Fibroblast of villous mesenchyme (primary cell): ENCODE results near the gene NUPR1. TPM values are rescaled to one million over a fixed set of nuclear protein-coding genes. Genes with fewer than 3 reads are reported as not detected.

ENCODE experiments used
- DNase-seq: peaks from one replicate; pipeline ENCODE4 v3.0.0-alpha.2; 2010; ENCODE audit warnings: low read depth
- H3K4me3 ChIP-seq: 2 replicates; pipeline ENCODE4 v1.5.1; 2011; ENCODE audit warnings: low read depth, mild to moderate bottlenecking, low read length
- total RNA-seq: library from RNA; depleted of rRNA; stranded (reverse); fragments of >200 nt; gene quantifications from 2 replicates; pipeline ENCODE4 v1.2.3, GENCODE V29; 2012
- TF ChIP-seq, protein P1 (sequence below): IDR thresholded peaks from 2 replicates; pipeline ENCODE4 v1.5.1; 2012; ENCODE audit warnings: low read depth, mild to moderate bottlenecking, low read length; ENCODE audit not compliant: insufficient read depth

NUPR1 gene
- total RNA-seq, 1 donor = 8.2 TPM

GRCh38 chr16:28563218-28563617, 24.4 kb upstream of the NUPR1 start:
- DNase-seq = no peak
- H3K4me3 ChIP-seq = no peak overlapping the region
- TF ChIP-seq, protein P1, sequence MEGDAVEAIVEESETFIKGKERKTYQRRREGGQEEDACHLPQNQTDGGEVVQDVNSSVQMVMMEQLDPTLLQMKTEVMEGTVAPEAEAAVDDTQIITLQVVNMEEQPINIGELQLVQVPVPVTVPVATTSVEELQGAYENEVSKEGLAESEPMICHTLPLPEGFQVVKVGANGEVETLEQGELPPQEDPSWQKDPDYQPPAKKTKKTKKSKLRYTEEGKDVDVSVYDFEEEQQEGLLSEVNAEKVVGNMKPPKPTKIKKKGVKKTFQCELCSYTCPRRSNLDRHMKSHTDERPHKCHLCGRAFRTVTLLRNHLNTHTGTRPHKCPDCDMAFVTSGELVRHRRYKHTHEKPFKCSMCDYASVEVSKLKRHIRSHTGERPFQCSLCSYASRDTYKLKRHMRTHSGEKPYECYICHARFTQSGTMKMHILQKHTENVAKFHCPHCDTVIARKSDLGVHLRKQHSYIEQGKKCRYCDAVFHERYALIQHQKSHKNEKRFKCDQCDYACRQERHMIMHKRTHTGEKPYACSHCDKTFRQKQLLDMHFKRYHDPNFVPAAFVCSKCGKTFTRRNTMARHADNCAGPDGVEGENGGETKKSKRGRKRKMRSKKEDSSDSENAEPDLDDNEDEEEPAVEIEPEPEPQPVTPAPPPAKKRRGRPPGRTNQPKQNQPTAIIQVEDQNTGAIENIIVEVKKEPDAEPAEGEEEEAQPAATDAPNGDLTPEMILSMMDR = no peak

DNA sequence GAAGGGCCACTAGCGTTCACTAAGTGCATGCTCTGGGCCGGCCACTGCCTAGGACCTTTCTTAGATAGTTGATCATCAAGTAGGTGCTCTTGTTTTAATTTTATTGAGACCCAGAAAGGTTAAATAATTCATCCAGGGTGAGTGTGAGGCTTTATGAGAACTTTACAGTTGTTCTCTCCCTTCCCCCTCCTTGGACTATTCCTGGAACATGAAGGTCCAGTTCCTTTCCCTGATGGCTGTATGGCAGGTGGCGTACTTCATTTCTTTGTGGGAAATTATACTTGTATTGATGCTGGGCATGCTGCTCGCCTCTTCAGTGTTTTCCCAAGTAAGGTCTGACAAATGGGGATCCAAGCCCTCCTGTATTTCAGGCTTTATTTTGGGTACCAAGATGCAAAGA, 23.4 kb upstream of the NUPR1 start:
- TF ChIP-seq, protein P1 = no peak
- DNase-seq = no peak
- H3K4me3 ChIP-seq = no peak overlapping the region

- TF ChIP-seq, protein P1 = no peak
- DNase-seq = peak; percentile 17
- no peak overlapping the region for H3K4me3 ChIP-seq
Observed at GRCh38 chr16:28561557-28562187, 22.9 kb upstream of the NUPR1 start.

DNA sequence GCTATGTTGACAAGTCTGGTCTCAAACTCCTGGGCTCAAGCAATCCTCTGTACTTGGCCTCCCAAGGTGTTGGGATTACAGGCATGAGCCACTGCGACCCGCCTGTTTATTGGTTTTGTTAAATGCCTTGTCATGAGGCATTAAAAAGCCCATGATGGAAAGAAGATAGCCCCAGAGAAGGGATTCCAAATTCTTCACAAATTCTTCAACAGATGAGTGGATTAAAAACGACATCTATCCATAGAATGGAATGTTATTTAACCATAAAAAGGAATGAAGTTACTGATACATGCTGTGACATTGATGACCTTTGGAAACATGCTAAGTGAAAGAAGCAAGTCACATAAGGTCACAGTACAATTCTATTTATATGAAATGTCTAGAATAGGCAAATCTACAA, 19.7 kb upstream of the NUPR1 start:
- TF ChIP-seq, protein P1 = no peak
- DNase-seq = no peak
- H3K4me3 ChIP-seq = no peak overlapping the region

- H3K4me3 ChIP-seq = no peak overlapping the region
- TF ChIP-seq, protein P1 = no peak
- DNase-seq = no peak
Observed at GRCh38 chr16:28556914-28557320, 18.1 kb upstream of the NUPR1 start.

DNA sequence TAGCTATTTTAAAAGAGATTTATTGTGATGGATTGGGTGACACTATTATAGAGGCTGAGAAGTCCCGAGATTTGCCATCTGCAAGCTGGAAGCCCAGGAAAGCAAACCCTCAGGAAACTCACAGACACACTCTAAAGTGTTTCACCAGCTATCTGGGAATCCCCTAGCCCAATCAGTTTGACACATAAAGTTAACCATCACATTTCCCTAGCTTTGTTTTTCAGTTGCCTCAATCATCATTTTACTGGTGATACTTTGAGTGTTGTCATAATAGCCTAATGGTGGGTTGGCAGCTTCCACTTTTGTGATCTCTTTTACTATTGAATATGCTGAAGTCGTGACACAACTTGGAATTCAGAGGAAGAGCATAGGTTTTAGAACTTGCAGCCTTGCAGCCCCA, 16.8 kb upstream of the NUPR1 start:
- no peak overlapping the region for H3K4me3 ChIP-seq
- DNase-seq = no peak
- TF ChIP-seq, protein P1 = no peak
